Activated gamma-delta T cell treated with Interleukin-2 at 50 U/mL for 16 hours (primary cell): ENCODE data around the gene SGCG.
"Not testable (repeated sequence)": the region's sequence is repeated elsewhere in the genome, so short reads cannot be mapped to it uniquely, and the experiment has no call there.

ENCODE experiments used
- DNase-seq: peaks from one replicate; pipeline ENCODE4 v3.0.0-alpha.2; 2020

Gene SGCG

GRCh38 chr13:23231241-23231640 is 50.5 kb downstream of the SGCG start:
- no peak for DNase-seq

- no peak for DNase-seq
These were observed 55.2 kb downstream of the SGCG start for GRCh38 chr13:23235994-23236393.

- DNase-seq = no peak
These were observed 62.3 kb downstream of the SGCG start for GRCh38 chr13:23243066-23243465.

GRCh38 chr13:23248410-23248809 is 67.6 kb downstream of the SGCG start:
- not testable (repeated sequence) for DNase-seq

GRCh38 chr13:23254506-23254905 is 73.7 kb downstream of the SGCG start:
- DNase-seq = no peak

- no peak for DNase-seq
These were observed 86.8 kb downstream of the SGCG start for GRCh38 chr13:23267571-23267970.

- no peak for DNase-seq
These were observed 87.7 kb downstream of the SGCG start for GRCh38 chr13:23268441-23268840.

- DNase-seq = no peak
These were observed 90.6 kb downstream of the SGCG start for GRCh38 chr13:23271331-23271730.

- DNase-seq = no peak
These were observed 92.7 kb downstream of the SGCG start for GRCh38 chr13:23273498-23273897.

GRCh38 chr13:23279321-23279720 is 98.5 kb downstream of the SGCG start:
- no peak for DNase-seq

- no peak for DNase-seq
These were observed 107.8 kb downstream of the SGCG start for GRCh38 chr13:23288564-23288963.

GRCh38 chr13:23288995-23289394 is 108.2 kb downstream of the SGCG start:
- no peak for DNase-seq

- DNase-seq = no peak
These were observed 109.2 kb downstream of the SGCG start for GRCh38 chr13:23289917-23290357.

- no peak for DNase-seq
These were observed 111.8 kb downstream of the SGCG start for GRCh38 chr13:23292586-23292985.

- not testable (repeated sequence) for DNase-seq
These were observed 134.1 kb downstream of the SGCG start for GRCh38 chr13:23314837-23315236.

- no peak for DNase-seq
These were observed 139.1 kb downstream of the SGCG start for GRCh38 chr13:23319883-23320224.

GRCh38 chr13:23320926-23321534 is 140.3 kb downstream of the SGCG start:
- DNase-seq = no peak

- no peak for DNase-seq
These were observed 140.9 kb downstream of the SGCG start for GRCh38 chr13:23321535-23322241.

GRCh38 chr13:23322353-23323336 is 141.9 kb downstream of the SGCG start:
- DNase-seq = no peak

- DNase-seq = no peak
These were observed 143.3 kb downstream of the SGCG start for GRCh38 chr13:23323946-23324709.

- DNase-seq = no peak
These were observed 144.4 kb downstream of the SGCG start for GRCh38 chr13:23325191-23325590.

- no peak for DNase-seq
These were observed 149.6 kb downstream of the SGCG start for GRCh38 chr13:23330356-23330755.

- no peak for DNase-seq
These were observed 158.4 kb downstream of the SGCG start for GRCh38 chr13:23339225-23339624.
